NB4 (cell line): ENCODE results near the gene CCDC97.
"Not testable (repeated sequence)": the region's sequence is repeated elsewhere in the genome, so short reads cannot be mapped to it uniquely, and the experiment has no call there.

ENCODE experiments used
- DNase-seq: peaks from one replicate; pipeline ENCODE4 v3.0.0; 2010; ENCODE audit warnings: low read depth
- H3K4me3 ChIP-seq: one replicate; pipeline ENCODE4 v1.5.1; 2011; ENCODE audit warnings: mild to moderate bottlenecking, low read depth, low read length, moderate library complexity
- MAX ChIP-seq: IDR thresholded peaks from 2 replicates; pipeline ENCODE4 v1.6.1; 2011; ENCODE audit warnings: low read depth, low read length
- MYC ChIP-seq: IDR thresholded peaks from 2 replicates; pipeline ENCODE4 v1.6.1; 2011; ENCODE audit warnings: low read depth, low read length
- POLR2A ChIP-seq: IDR thresholded peaks from 2 replicates; pipeline ENCODE4 v1.6.1; 2011; ENCODE audit warnings: mild to moderate bottlenecking; ENCODE audit not compliant: insufficient read length; ENCODE audit errors: extremely low read depth
- TF ChIP-seq, protein P1 (sequence below): IDR thresholded peaks from one replicate; pipeline ENCODE4 v1.5.1; 2012; ENCODE audit warnings: low read depth, low read length

The CCDC97 gene

DNA sequence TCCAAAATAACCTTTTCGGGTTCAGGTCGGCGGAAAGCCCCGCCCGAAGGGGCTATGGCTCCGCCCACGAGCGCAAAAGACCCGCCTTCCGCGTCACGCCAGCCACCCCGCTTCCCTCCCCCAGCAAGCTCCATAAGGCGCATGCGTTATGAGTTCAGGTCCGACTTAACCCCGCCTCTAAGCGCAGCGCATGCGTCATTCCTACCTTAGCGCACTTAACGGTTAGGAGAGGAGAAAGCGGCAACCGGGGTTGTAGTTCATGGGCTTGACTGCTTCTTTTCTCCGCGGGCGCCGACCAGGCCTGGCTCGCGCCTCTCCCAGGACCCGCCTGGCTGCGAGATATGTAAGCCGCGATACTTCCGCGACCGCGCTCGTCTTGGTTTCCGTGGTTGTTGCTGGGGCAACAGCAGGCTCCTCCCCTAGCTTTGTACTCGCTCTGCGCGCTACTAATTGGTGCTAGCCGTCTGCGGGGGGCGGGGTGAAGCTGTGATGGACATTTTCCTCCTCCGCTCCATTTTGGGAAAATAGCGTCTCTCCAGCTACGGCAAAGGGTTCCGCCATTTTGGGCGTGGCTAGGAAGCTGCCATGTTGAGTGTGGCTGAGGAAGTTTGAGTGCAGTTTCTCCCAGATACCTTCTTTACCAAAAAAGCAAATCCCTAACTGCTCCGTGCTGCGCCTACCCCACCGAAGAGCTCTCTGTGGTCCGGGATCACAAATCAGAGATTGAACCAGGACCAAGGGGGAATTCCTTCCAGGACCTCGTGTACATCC is 54.0 kb downstream of the CCDC97 start, which contains the start of gene B9D2:
Gene B9D2 (minus strand): TSS at position 397 of the 771 bp plus-strand sequence. CDS start 630 bp downstream, outside the sequence.
- peak within 1 kb of the TSS; percentile 86 for H3K4me3 ChIP-seq
- TF ChIP-seq MYC (peak; percentile 21; the same call in 1 of the 2 replicates), POLR2A (peak; percentile 63), MAX (peak; percentile 72)
- TF ChIP-seq, protein P1, sequence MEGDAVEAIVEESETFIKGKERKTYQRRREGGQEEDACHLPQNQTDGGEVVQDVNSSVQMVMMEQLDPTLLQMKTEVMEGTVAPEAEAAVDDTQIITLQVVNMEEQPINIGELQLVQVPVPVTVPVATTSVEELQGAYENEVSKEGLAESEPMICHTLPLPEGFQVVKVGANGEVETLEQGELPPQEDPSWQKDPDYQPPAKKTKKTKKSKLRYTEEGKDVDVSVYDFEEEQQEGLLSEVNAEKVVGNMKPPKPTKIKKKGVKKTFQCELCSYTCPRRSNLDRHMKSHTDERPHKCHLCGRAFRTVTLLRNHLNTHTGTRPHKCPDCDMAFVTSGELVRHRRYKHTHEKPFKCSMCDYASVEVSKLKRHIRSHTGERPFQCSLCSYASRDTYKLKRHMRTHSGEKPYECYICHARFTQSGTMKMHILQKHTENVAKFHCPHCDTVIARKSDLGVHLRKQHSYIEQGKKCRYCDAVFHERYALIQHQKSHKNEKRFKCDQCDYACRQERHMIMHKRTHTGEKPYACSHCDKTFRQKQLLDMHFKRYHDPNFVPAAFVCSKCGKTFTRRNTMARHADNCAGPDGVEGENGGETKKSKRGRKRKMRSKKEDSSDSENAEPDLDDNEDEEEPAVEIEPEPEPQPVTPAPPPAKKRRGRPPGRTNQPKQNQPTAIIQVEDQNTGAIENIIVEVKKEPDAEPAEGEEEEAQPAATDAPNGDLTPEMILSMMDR, result no peak
- peak; percentile 94 for DNase-seq

- peak; percentile 63 for DNase-seq
- H3K4me3 ChIP-seq, result peak overlapping the region; percentile 86
Measured at GRCh38 chr19:41364524-41365391, 54.8 kb downstream of the CCDC97 start.

GRCh38 chr19:41366089-41366488 is 56.1 kb downstream of the CCDC97 start:
- H3K4me3 ChIP-seq, result no peak overlapping the region
- TF ChIP-seq POLR2A (no peak), MYC (no peak), MAX (no peak)
- TF ChIP-seq, protein P1, result peak; percentile 19
- DNase-seq, result no peak

More at GRCh38 chr19:41364524-41365391, 54.8 kb downstream of the CCDC97 start:
- TF ChIP-seq MYC, result no peak
- TF ChIP-seq, protein P1, result no peak
- no peak for TF ChIP-seq MAX
- no peak for TF ChIP-seq POLR2A

GRCh38 chr19:41367848-41368301 is 57.9 kb downstream of the CCDC97 start:
- TF ChIP-seq POLR2A (no peak), MYC (no peak), MAX (no peak)
- TF ChIP-seq, protein P1, result no peak
- DNase-seq, result peak; percentile 83
- H3K4me3 ChIP-seq, result no peak overlapping the region

GRCh38 chr19:41369769-41370168 is 59.8 kb downstream of the CCDC97 start:
- TF ChIP-seq MYC, result no peak
- TF ChIP-seq POLR2A, result no peak
- TF ChIP-seq MAX, result no peak
- TF ChIP-seq, protein P1, result no peak
- H3K4me3 ChIP-seq, result no peak overlapping the region
- DNase-seq, result no peak

DNA sequence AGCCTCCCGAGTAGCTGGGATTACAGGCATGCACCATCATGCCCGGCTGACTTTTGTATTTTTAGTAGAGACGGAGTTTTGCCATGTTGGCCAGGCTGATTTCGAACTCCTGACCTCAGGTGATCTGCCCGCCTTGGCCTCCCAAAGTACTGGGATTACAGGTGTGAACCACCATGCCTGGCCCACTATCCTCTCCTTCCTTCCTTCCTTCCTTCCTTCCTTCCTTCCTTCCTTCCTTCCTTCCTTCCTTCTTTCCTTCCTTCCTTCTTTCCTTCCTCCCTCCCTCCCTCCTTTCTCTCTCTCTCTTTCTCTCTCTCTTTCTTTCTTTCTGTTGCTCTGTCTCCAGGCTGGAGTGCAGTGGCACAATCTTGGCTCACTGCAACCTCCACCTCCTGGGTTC is 61.1 kb downstream of the CCDC97 start:
- DNase-seq, H3K4me3 ChIP-seq: not testable (repeated sequence)
